KMS-11 (cell line): Measurements from ENCODE around the gene TM4SF18.

Source experiments
- H2AFZ ChIP-seq: fragments of 200-600 bp; sonication (generic); 2 replicates; pipeline ENCODE4 v1.6.1; 2016; ENCODE audit warnings: antibody characterized with exemption, mixed run types, low read depth
- H3K27ac ChIP-seq: fragments of 200-600 bp; sonication (generic); 2 replicates; pipeline ENCODE4 v1.6.1; 2016; ENCODE audit warnings: mild to moderate bottlenecking, mixed run types
- H3K27me3 ChIP-seq: fragments of 200-600 bp; sonication (generic); 2 replicates; pipeline ENCODE4 v1.6.1; 2017; ENCODE audit warnings: mild to moderate bottlenecking, low read depth, mixed run types, moderate library complexity; ENCODE audit not compliant: insufficient read depth
- H3K36me3 ChIP-seq: fragments of 200-600 bp; sonication (generic); 2 replicates; pipeline ENCODE4 v1.6.1; 2017; ENCODE audit warnings: mild to moderate bottlenecking, mixed run types; ENCODE audit not compliant: insufficient read depth
- H3K4me1 ChIP-seq: fragments of 200-600 bp; sonication (generic); 2 replicates; pipeline ENCODE4 v1.6.1; 2016; ENCODE audit warnings: mild to moderate bottlenecking, low read depth, mixed run types; ENCODE audit not compliant: poor library complexity, severe bottlenecking
- H3K4me2 ChIP-seq: fragments of 200-600 bp; sonication (generic); 2 replicates; pipeline ENCODE4 v1.7.0; 2016; ENCODE audit warnings: mild to moderate bottlenecking, mixed run types
- H3K4me3 ChIP-seq: fragments of 200-600 bp; sonication (generic); IDR thresholded peaks from 2 replicates; pipeline ENCODE4 v1.6.1; 2017; ENCODE audit warnings: low read depth, low read length, mixed read lengths; ENCODE audit not compliant: insufficient read depth
- H3K79me2 ChIP-seq: fragments of 200-600 bp; sonication (generic); 2 replicates; pipeline ENCODE4 v1.6.1; 2016; ENCODE audit warnings: low read depth, mixed run types; ENCODE audit not compliant: insufficient read depth
- H3K9ac ChIP-seq: fragments of 200-600 bp; sonication (generic); 2 replicates; pipeline ENCODE4 v1.6.1; 2016; ENCODE audit warnings: mild to moderate bottlenecking, mixed run types
- H4K20me1 ChIP-seq: fragments of 200-600 bp; sonication (generic); 2 replicates; pipeline ENCODE4 v1.6.1; 2016; ENCODE audit warnings: mild to moderate bottlenecking, mixed run types; ENCODE audit not compliant: insufficient read depth
- TF ChIP-seq, protein P1 (sequence below): fragments of 200-600 bp; sonication (generic); conservative IDR thresholded peaks from 2 replicates; pipeline ENCODE4 v1.6.1; 2017; ENCODE audit warnings: low read depth, mild to moderate bottlenecking, antibody characterized with exemption, low read length, moderate library complexity, mixed read lengths

Gene TM4SF18

DNA sequence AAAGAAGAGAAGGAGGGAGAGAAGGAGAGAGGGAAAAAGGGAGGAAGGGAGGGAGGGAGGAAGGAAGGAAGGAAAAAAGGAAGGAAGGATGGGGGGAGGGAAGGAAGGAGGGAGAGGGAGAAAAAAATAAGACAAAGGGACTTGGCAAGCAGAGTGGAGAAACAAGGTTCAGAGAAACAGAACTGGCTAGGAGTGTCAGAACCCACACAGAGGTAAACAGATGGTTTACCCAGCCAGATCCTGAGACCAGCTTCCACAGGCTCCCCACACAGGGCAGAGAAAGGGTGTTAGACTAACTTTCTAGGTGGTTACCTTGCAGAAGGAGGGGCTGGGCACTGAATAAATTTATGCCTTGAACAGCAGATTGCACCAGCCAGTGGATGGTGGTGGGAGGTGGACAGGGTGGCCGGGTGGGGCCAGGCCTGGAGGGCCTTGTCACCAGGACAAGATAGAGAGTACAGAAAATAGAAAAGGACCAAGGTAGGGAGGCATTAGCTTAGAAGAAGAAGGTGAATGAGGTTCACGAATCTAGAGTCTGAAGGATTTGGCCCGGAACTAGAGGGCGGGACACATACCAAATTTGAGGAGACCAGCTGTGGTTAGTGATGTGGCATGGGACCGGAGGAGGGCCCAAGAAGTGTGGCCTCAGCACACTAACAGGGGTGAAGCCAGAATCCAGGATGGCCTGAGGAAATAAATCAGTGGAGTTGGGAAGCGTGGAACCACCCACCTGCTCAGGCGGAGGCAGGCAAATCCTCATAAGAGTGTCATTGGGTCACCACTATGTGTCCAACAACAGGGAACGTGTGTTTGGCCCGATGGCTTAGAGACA is 45.3 kb upstream of the TM4SF18 start:
- Histone ChIP-seq H3K27me3 (no peaks in the 10 kb centered on the region), H3K9ac (no peak overlapping the region), H3K4me2 (no peak overlapping the region), H2AFZ (no peak overlapping the region), H3K4me1 (no peaks in the 10 kb centered on the region), H3K79me2 (no peaks in the 10 kb centered on the region), H3K4me3 (no peak overlapping the region), H4K20me1 (no peaks in the 10 kb centered on the region), H3K36me3 (no peaks in the 10 kb centered on the region), H3K27ac (no peak overlapping the region)
- TF ChIP-seq, protein P1, sequence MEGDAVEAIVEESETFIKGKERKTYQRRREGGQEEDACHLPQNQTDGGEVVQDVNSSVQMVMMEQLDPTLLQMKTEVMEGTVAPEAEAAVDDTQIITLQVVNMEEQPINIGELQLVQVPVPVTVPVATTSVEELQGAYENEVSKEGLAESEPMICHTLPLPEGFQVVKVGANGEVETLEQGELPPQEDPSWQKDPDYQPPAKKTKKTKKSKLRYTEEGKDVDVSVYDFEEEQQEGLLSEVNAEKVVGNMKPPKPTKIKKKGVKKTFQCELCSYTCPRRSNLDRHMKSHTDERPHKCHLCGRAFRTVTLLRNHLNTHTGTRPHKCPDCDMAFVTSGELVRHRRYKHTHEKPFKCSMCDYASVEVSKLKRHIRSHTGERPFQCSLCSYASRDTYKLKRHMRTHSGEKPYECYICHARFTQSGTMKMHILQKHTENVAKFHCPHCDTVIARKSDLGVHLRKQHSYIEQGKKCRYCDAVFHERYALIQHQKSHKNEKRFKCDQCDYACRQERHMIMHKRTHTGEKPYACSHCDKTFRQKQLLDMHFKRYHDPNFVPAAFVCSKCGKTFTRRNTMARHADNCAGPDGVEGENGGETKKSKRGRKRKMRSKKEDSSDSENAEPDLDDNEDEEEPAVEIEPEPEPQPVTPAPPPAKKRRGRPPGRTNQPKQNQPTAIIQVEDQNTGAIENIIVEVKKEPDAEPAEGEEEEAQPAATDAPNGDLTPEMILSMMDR, result no peak

DNA sequence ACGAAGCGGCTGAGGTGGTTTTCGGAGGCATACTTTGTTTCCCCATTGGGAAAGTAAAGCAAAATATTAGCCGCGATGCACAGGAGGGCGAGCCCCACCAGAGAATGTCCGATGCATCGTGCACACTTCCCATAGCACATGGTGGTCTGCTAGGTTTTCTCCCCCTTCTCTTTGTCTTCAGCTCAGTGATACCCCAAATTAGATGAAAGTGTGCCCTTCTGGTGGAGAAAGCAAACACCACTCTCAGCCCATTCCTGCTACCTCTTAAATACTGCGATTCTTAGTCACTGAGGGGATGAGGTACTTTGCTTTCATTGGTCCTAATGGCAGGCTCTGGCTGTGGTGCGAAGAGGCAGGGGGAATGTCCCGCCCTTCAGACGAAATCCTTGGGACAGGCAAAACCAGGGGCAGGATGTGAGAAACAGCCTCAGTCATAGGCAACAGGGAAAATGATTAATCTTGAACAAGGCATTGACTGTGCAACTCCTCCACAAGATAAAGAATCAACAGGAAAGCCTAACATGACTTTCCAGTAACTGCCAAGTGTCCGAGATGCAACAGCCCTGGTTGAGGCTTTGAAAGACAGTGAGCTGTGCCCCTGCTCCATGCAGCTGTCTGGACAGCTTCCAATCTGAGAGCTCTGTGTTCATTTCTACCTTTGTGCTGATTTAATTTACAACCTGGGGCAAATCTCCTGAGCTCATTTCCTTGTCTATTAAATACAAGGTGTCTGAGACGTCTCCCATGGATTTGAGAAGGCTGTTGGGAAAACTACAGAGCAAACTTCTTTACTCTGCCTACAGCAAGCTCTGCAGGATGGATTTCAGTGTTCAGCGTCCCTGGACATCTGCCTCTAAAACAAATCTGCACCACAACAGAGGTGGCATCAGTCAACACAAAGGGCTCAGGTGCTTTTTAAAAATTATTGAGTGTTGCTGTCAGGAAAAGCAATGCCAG is 44.2 kb upstream of the TM4SF18 start, which contains the start of gene TM4SF1:
TSS of gene TM4SF1 (minus strand) at position 242 of the 957 bp plus-strand sequence. CDS start at position 140, 102 bp downstream.
- Histone ChIP-seq H3K79me2 (no peaks in the 10 kb centered on the region), H3K9ac (no peak within 1 kb of the TSS), H3K4me2 (no peak within 1 kb of the TSS), H4K20me1 (no peaks in the 10 kb centered on the region), H2AFZ (no peak within 1 kb of the TSS), H3K4me3 (no peak within 1 kb of the TSS), H3K27ac (no peak within 1 kb of the TSS), H3K4me1 (no peaks in the 10 kb centered on the region), H3K36me3 (no peaks in the 10 kb centered on the region), H3K27me3 (no peaks in the 10 kb centered on the region)
- TF ChIP-seq, protein P1, result no peak

DNA sequence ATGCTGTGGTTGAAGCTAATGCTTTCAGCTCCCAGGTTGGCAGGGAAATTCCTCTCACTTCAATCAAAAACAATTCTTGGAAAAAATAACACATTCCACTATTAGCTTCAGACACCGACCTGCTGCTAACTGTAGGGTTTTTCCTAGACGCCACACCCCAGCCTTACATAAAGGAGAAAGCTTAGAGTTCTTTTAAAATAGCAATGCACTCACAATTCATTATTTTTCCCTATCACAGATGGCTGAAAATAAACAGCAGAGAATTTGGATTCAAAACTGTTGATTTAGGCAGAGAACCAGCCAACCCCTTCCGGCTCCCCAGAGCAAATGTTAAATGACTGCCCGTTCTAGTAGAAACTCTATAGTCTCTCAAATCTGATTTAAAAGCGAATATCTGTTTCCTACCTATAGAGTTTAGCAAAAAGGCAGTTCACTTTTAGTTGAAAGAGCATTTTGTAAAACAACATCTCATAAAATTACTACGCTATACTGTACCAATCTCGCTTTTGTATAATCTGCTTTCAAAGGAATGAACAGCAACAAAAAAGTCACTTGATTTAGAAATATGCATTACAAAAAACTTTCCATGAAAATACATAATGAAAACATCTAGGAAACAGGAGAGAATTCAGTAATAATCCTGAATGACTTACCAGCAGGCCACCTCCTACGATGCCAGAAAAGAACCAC is 43.4 kb upstream of the TM4SF18 start:
- H4K20me1 ChIP-seq, result no peaks in the 10 kb centered on the region
- H3K27ac ChIP-seq, result no peak overlapping the region
- H3K4me3 ChIP-seq, result no peak overlapping the region
- no peaks in the 10 kb centered on the region for H3K79me2 ChIP-seq
- no peak overlapping the region for H3K9ac ChIP-seq
- no peaks in the 10 kb centered on the region for H3K27me3 ChIP-seq
- no peak overlapping the region for H2AFZ ChIP-seq
- no peaks in the 10 kb centered on the region for H3K4me1 ChIP-seq
- TF ChIP-seq, protein P1, result no peak
- H3K4me2 ChIP-seq, result no peak overlapping the region
- no peaks in the 10 kb centered on the region for H3K36me3 ChIP-seq

DNA sequence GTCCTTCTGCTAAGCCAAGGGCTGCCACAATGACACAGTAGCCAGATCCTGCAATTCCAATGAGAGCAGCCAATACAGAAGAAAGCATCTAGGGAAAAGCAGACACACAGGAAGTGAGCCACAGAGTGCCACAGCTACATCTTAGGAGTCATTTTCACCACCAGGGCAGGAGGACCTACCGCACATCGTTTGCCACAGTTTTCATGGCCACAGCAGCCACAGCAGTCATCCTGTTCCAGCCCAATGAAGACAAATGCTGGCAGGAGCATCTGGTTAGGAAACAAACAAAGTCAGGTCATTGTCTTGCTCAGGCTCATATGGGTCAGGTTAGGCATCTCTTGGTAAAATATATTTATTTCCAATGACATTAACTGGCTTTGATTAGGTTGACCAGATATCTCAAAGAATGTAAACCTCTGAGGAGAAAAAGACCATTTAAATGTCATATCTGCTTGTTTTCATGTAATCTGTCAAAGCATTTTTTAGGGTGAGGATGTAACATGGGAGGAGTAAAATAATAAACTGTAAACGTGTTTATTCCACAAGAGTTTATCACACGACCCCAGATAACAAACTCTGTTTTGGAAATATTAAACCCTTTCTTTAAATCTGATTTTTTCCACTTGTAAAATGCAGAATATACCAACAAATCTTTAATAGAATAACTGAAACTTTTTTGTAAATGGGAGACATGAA is 42.2 kb upstream of the TM4SF18 start:
- Histone ChIP-seq H2AFZ (no peak overlapping the region), H4K20me1 (no peaks in the 10 kb centered on the region), H3K36me3 (no peaks in the 10 kb centered on the region), H3K27me3 (no peaks in the 10 kb centered on the region), H3K27ac (no peak overlapping the region), H3K79me2 (no peaks in the 10 kb centered on the region), H3K4me2 (no peak overlapping the region), H3K4me1 (no peaks in the 10 kb centered on the region), H3K9ac (no peak overlapping the region), H3K4me3 (no peak overlapping the region)
- TF ChIP-seq, protein P1, result no peak
